Ascending aorta (tissue), 2 donors: ENCODE data around the gene LTB4R. TPM values are rescaled to one million over a fixed set of nuclear protein-coding genes. Genes with fewer than 3 reads are reported as not detected.

Experiments
- DNase-seq, 2 donors: peaks; one replicate each; pipeline ENCODE4 v3.0.0-alpha.2; 2019; ENCODE audit warnings: low spot score in 2 of 2
- H3K27ac ChIP-seq, 2 donors: fragments of 200-600 bp; sonication (generic); one replicate each; pipeline ENCODE4 v1.5.1; 2016 to 2017; ENCODE audit warnings: mild to moderate bottlenecking in 1 of 2
- H3K27me3 ChIP-seq: fragments of 200-600 bp; sonication (generic); one replicate; pipeline ENCODE4 v1.5.1; 2017
- H3K36me3 ChIP-seq, 2 donors: fragments of 200-600 bp; sonication (generic); one replicate each; pipeline ENCODE4 v1.5.1; 2016
- H3K4me1 ChIP-seq, 2 donors: fragments of 200-600 bp; sonication (generic); one replicate each; pipeline ENCODE4 v1.5.1; 2016 to 2017; ENCODE audit warnings: mild to moderate bottlenecking in 1 of 2
- H3K4me3 ChIP-seq, 2 donors: fragments of 200-600 bp; sonication (generic); one replicate each; pipeline ENCODE4 v1.5.1; 2016 to 2017; ENCODE audit warnings: mild to moderate bottlenecking in 1 of 2
- H3K9me3 ChIP-seq, 2 donors: fragments of 200-600 bp; sonication (generic); one replicate each; pipeline ENCODE4 v1.5.1; 2016
- CTCF ChIP-seq, 3 experiments: fragments of 200-600 bp in 2 of 3; fragments of 450-650 bp in 1 of 3; sonication (generic) in 2 of 3; IDR thresholded peaks; one replicate each; pipeline ENCODE4 v1.5.1; 2016 to 2019; ENCODE audit warnings: antibody characterized with exemption in 3 of 3, mild to moderate bottlenecking in 1 of 3, moderate library complexity in 1 of 3
- intact Hi-C: fragments of 100-400 bp; cut with DNase I; formaldehyde crosslinking; loops from one replicate; pipeline ENCODE4 v1.15.1; 2023
- total RNA-seq: library from RNA; depleted of rRNA; stranded (reverse); fragments of >200 nt; gene quantifications from one replicate; pipeline ENCODE4 v1.1.0, GENCODE V29; 2016

The LTB4R gene
- total RNA-seq, 1 donor from 2014 or later: 3.6 TPM

GRCh38 chr14:24307575-24308341, 3.5 kb upstream of the LTB4R start, which contains the start of gene CIDEB:
TSS of gene CIDEB (minus strand) at chr14:24307977. CDS start at chr14:24307858, 119 bp downstream.
- Histone ChIP-seq H3K36me3 (peaks cover 41 to 44% of the 10 kb centered on the region in 2 donors), H3K27me3 (no peaks in the 10 kb centered on the region), H3K4me3 (no peak within 1 kb of the TSS), H3K9me3 (no peaks in the 10 kb centered on the region), H3K27ac (no peak within 1 kb of the TSS), H3K4me1 (peaks cover 8 to 14% of the 10 kb centered on the region in 2 donors)
- DNase-seq: no peak
- intact Hi-C loops: loop anchor here (2.0 kb wide), 1 partner anchor 65 kb away; the partner anchor contains the start of gene TINF2
- TF ChIP-seq CTCF (IDR thresholded peaks at IDR 0.05): peak; percentile 56 to 88 (median 86)

GRCh38 chr14:24308342-24309124, 2.8 kb upstream of the LTB4R start:
- DNase-seq: no peak
- intact Hi-C loops: loop anchor here (2.0 kb wide), 1 partner anchor 66 kb away; the partner anchor contains the start of gene TINF2
- H3K4me1 ChIP-seq: peaks cover 8 to 14% of the 10 kb centered on the region in 2 donors

GRCh38 chr14:24309538-24310264, 1.6 kb upstream of the LTB4R start, which contains the start of gene LTB4R2:
TSS of gene LTB4R2 (plus strand) at chr14:24310140. CDS start at chr14:24310665, 525 bp downstream.
- Histone ChIP-seq H3K4me3 (peak within 1 kb of the TSS; percentile 61 to 68), H3K36me3 (peaks cover 22 to 24% of the 10 kb centered on the region in 2 donors), H3K27ac (peak within 1 kb of the TSS; percentile 65 to 68), H3K9me3 (no peaks in the 10 kb centered on the region), H3K4me1 (peaks cover 8 to 14% of the 10 kb centered on the region in 2 donors), H3K27me3 (no peaks in the 10 kb centered on the region)
- no peak for TF ChIP-seq CTCF (IDR thresholded peaks at IDR 0.05)
- no peak for DNase-seq
- intact Hi-C loops: loop anchor here (2.0 kb wide), 1 partner anchor 67 kb away; the partner anchor contains the start of gene TINF2

More at GRCh38 chr14:24308342-24309124, 2.8 kb upstream of the LTB4R start:
- no peak overlapping the region for H3K27ac ChIP-seq
- H3K36me3 ChIP-seq: peaks cover 33 to 36% of the 10 kb centered on the region in 2 donors
- TF ChIP-seq CTCF (IDR thresholded peaks at IDR 0.05): peak in 2 of 3 experiments; percentile 3 to 5
- H3K27me3 ChIP-seq: no peaks in the 10 kb centered on the region
- H3K4me3 ChIP-seq: no peak overlapping the region
- no peaks in the 10 kb centered on the region for H3K9me3 ChIP-seq

DNA sequence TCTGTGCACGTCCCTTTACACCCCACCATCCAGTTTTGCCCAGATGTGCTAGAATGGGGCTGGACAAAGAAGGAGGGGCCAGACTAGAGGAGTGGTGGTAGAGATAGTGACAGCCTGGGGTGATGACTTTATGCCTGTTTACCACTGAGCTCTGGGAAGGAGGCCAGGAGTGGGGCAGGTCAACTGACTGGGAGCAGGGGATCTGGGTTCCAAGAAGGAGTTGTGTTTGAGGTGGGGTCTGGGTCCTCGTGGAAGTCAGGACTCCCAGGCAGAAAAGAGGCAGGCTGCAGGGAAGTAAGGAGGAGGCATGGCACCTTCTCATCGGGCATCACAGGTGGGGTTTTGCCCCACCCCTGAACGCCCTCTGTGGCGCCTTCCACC, 1.0 kb upstream of the LTB4R start:
- TF ChIP-seq CTCF (IDR thresholded peaks at IDR 0.05): no peak
- peak overlapping the region; percentile 61 to 68 for H3K4me3 ChIP-seq
- DNase-seq: no peak
- intact Hi-C loops: no loop called here
- peaks cover 16 to 19% of the 10 kb centered on the region in 2 donors for H3K36me3 ChIP-seq
- no peaks in the 10 kb centered on the region for H3K9me3 ChIP-seq
- H3K4me1 ChIP-seq: peaks cover 8 to 14% of the 10 kb centered on the region in 2 donors
- peak overlapping the region; percentile 65 to 68 for H3K27ac ChIP-seq
- H3K27me3 ChIP-seq: no peaks in the 10 kb centered on the region
